Urothelium cell line (cell line): Measurements from ENCODE around the gene GLOD4.
"Not testable (repeated sequence)": the region's sequence is repeated elsewhere in the genome, so short reads cannot be mapped to it uniquely, and the experiment has no call there.

Experiments used
- DNase-seq: peaks from one replicate; pipeline ENCODE4 v3.0.0; 2011; ENCODE audit warnings: low spot score, mixed read lengths
- FAIRE-seq: peaks from 2 replicates; lab custom pipeline; 2011; peaks lifted over from hg19 to GRCh38; lab: Jason Lieb, UNC

GLOD4 gene

DNA sequence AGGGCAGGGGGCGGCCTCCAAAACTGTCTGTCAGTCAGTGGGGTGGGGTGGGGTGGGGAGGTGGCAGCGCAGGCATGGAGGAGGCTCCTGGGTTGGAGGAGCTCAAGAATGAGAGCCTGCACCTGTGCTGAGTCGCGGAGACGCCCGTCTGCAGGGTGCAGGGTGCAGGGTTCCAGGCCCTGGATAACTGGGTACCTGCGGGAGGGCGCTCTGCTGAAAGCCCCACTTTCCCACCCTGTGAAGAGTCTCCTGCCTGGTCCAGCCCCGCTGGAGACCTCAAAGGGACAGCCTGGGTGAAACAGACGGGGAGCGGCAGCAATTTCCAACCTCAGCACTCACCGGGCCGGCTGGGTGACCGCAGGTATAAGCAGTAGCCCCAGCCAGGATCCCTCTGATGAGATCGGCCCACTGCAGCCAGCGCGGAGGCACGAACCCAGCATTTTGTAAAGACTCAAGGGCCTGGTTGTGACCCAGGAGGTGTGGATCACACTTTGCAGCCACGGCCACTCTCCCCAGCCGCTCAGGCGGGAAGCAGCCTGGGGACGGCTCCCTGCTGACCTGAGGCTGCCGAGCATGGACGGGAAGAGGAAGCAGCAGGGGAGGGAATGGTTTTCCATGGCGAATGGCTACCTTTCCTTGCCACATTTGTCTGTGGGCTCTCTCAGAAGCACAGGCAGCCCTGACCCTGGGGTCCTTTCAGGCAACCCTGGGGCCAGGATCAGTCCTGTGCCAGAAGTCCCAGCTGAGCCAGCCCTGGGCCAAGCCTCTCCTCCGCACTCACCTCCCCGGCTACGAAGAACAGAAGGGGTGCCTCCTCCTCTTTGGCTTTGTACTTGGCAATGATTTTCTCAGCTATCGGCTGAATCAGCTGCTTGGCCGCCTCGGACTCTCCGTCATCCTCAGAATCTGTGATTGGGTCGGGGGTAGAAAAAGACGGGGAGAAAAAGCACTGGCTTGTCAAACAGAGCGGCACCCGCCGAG lies 21.1 kb upstream of the GLOD4 start:
- DNase-seq (no peak), FAIRE-seq (no peak)

DNA sequence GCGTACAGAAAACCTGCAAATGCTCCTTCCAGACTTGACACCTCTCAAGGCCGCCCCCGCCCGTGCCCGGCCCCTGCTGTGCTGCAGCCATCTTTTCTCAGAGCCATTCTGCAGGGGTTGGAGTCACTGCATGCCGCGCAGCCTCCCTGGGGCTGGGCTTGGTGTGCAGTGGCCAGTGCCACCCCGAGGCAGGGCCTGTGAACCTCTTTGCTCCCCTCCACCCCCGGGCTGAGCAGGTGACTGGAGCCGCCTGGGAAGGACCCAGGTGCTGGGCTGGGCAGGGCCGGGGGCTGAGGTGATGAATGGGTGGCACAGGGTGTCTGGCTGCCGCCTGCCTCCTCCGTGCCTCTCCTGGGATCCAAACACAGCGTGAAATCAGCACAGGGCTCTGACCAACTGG lies 20.4 kb upstream of the GLOD4 start:
- no peak for DNase-seq
- no peak for FAIRE-seq

DNA sequence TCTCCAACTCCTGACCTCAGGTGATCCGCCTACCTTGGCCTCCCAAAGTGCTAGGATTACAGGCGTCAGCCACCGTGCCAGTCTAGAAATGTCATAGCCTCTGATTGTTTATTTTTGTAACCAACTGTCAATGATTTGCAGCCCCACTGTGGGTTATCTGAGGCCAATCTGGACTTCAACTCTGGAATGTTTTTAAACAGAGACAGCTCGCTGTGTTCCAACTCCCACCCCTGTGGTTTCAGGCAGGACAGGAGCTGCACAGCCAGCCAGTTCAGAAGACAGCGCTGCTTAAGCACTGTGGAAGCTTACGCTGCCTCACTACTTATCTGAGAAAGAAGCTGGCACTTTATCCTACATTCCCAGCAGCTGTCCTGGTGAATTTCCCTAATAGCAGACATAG lies 19.6 kb upstream of the GLOD4 start:
- DNase-seq (no peak), FAIRE-seq (no peak)

DNA sequence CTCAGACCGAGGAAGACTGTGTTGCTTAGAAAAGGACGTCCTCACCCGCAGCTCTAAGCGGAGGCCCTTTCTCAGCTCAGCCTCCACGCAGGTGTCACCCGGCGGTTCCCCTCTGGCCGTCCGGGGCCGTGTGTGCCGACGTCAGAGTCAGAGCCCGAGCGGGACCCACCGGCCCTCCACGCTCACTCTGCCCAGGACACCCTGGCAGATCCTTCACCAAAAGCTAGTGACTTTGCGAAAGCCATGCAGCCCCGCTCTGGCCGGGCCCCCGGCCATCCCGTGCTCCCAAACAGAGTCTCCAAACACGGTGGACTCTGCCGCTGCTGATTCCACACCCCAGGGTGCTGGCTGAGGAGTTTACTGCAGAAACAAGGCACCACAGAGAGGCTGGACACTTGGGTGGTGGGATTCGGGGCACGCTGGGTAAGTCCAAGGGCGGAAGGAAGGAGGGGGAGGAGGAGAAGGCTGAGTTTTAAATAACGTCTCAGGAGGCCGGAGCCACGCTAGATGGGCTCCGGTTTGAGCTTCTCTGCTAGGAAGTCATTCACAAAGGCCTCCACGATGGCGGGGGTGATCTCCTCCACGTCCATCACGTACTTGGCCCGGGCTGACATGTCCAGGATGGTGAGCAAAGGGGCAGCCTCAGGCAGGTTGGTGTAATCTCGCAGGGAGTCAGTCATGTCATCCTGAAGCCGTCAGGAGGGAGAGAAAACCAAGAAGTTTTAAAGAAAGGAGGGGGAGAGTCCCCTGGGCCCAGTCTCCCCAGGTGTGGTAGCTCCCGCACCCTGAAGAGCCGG lies 18.6 kb upstream of the GLOD4 start:
- no peak for FAIRE-seq
- no peak for DNase-seq

DNA sequence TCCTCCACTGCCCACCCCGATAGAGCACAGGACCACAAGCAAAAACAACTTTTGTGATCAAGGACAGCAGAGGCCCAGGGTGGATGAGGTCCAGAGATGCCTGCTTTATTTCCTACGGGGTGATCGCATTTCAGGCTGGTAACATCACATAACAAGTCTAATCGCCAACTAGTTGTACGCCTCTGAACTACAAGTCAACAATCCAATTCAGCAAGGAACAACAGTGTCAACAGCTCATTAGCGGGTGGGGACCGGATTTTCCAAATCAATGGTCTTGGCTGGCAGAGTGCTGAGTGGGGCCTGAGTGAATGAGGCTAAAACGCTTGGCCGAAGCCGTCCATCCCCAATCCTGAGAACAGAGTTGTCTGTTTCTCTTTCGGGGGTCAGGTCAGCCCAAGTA lies 17.2 kb upstream of the GLOD4 start:
- FAIRE-seq: no peak

DNA sequence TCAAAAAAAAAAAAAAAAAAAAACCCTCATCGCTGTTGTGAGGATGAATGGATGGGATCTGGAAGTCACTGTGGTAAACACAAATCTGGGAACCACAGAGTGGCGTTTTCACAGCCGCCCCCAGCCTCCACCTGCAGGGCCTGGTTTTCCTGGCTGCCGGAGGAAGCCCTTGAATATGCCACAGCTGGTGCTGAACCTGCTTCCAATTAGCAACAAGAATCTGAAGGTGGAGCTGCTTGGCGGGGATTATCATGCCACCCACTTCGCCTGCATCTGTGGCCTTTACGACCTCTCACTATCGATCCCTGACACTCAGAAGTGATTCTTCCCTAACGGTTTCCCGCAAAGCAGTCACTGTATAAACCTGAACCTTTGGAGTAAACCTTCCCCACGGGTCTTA lies 16.2 kb upstream of the GLOD4 start:
- DNase-seq: no peak
- FAIRE-seq: no peak

More for the DNA sequence above, 17.2 kb upstream of the GLOD4 start:
- no peak for DNase-seq

DNA sequence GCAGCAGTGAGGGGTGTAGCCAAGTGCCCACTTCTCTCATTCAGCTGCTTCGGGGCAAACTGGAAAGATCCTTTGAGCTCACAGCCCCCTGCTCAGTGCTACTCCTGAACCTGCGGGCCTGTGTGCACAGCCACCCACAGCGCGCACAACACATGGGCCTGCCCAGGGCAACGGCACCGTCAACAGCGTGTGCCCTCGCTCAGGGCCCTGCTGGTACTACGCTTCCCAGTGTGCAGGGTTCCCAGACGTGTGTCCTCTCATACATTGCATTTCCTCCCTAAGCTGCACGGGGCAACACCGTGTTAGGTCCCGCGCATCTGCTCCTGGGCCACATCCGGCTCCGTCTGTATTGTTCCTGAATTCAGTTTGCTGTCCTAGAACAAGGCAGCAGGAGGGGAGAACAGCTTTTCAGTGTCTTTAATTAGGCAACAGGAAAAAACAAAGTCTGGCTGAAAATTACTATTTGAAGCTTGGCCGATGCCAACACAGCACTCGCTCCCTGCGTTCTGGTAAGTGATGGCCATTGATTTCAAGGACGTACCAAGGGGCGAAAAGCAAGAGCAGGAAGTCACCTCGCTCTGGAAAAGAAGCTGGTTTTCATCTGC lies 15.3 kb upstream of the GLOD4 start:
- DNase-seq (no peak), FAIRE-seq (no peak)

DNA sequence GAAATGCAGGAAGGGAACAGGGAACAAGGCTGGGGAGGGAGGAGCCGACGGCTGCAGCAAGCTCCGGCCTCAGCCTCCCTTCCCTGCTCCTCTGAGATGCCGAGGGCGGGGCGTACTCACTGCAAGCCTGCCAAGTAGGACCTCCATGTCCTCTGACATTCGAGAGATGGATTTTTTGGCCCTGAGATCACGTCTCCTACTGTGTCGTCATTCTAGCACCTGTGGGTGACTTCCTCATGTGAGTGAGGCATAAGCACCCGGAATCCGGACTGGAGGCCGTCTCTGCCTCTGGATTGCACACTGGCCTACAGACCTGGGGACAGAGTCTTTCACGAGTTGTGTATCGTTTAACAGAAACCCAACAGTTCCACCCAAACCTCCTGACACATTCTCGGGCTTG lies 14.5 kb upstream of the GLOD4 start:
- FAIRE-seq (no peak), DNase-seq (no peak)

DNA sequence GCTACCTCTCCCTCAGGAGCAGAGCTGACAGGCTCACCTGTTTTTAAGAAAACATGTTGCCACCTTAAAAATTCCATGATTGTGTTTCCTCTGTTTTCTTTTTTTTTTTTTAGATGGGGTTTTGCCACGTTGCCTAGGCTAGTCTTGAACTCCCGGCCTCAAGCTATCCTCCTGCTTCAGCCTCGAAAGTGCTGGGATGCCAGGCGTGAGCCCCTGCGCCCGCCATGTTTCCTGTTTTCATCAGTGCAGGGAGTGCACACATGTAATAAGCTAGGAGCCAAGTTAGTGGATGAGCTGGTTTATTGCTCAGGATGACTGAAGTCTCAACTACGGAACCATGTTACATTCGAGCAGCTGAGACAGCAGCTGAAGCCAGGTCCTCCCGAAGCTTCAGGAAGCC lies 13.6 kb upstream of the GLOD4 start:
- FAIRE-seq (no peak), DNase-seq (no peak)

DNA sequence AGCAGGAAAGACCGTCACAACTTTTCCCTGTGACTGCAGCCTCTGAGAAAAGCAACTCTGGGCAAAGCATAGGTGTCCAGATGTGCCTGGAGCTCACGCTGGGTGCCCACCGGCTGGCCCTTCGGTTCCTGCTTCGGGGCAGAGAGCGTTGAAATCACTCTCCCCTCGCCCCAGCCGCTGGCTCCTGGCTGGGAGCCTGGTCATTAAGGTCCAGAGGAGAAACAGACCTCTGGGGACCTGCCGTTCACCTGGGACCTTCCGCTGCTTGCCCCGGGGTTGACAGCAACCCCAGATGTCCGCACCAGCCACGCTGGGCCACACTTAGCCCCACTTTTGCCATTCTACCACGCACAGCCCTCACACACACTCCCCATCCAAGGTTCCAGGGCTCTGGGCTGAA lies 13.2 kb upstream of the GLOD4 start:
- DNase-seq (no peak), FAIRE-seq (no peak)

DNA sequence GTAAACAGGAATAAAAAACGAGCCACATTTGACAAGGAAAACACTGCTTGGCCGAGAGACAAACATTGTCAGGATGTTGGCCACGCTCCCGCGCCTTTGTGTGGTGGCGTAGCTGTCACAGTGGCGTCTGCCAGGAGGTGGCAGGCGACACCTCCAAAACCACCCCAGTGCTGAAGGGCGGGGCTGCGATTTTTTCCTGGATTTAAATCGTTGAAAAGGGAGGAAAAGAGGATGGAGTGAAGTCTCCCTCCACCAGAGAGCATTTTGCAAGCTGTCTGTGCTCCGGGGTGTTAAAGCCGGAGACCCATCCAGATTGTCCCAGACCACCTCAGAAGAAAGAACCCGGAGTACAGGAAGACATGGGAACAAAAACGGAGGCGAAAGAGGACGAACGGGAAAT lies 12.8 kb upstream of the GLOD4 start:
- DNase-seq (no peak), FAIRE-seq (no peak)

DNA sequence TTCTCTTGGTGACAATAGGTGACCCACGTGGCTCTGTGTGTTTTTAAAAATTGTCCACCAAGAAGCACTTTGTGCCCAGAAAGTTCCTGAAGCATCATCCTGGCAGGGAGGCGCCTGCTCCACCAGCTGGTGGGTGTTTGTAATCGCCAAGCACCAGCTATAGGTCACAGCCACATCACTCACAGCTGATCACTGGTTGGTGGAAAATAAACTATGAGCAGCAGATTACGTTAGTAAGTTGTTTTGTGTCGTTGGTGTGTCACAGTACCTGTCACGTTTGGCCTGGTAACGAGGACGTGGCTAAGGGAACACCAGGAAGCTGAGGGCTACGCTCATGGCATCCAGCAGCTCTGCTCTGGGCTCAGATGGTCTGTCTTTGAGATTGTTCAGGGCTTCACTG lies 10.2 kb upstream of the GLOD4 start:
- DNase-seq: no peak
- no peak for FAIRE-seq

DNA sequence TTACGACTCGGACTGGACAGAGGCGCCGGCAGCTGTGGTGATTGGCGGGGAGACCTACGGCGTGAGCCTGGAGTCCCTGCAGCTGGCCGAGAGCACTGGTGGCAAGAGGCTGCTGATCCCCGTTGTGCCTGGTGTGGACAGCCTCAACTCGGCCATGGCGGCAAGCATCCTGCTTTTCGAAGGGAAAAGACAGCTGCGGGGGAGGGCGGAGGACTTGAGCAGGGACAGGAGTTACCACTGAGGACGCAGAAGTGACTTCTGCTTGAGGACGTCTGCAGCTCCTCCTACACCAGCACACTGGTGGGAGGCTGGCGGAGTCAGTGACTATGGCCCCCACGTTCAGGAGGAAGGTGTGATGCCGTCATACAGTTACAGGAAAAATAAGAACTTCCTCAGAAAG lies 9.7 kb upstream of the GLOD4 start:
- no peak for FAIRE-seq
- no peak for DNase-seq

DNA sequence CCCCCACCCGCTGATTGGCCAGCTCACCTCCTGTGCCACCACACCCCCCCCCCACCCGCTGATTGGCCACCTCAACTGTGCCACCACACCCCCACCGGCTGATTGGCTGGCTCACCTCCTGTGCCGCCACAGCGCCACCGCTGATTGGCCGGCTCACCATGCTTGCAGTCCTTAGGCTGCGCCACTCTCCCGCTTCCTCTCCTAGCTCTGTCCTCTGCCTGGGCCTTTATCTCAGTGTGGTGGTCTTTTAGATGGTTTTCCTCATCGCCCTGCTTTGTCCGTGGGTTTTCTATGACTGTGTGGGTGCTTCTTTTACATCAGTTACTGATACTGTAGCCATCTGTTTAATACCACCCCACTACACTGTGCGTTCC lies 8.8 kb upstream of the GLOD4 start:
- DNase-seq, FAIRE-seq: not testable (repeated sequence)

DNA sequence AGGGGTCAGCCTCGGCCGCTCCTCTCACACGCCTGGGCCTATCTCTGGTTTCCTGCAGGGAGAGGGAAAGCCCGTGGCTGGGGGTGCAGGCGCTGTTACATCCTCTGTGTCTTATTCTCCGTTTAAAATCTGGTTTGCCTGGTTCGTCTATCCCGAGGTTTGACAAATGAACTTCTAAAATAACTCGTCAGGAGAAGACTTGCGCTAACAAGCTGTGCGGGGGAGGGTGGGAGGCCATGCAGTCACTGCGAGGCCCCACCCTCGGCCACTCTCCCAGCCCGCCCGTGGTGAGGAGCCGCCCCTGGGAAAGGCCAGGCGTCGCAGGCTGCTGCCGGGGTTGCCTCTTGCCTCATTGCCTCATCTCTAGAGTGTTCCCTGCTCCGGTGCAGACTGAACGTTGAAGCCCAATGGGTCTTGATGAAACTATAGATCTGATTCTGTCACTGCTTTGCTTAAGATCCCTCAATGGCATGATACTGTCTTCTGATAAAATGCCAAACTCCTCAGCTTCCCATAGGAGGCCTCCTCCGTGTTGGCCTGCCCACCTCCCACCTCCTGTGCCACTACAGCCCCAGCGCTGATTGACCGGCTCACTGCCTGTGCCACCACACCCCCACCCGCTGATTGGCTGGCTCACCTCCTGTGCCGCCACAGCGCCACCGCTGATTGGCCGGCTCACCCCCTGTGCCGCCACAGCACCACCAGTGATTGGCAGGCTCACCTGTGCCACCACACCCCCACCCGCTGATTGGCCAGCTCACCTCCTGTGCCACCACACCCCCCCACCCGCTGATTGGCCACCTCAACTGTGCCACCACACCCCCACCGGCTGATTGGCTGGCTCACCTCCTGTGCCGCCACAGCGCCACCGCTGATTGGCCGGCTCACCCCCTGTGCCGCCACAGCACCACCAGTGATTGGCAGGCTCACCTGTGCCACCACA lies 8.1 kb upstream of the GLOD4 start:
- DNase-seq, FAIRE-seq: not testable (repeated sequence)

DNA sequence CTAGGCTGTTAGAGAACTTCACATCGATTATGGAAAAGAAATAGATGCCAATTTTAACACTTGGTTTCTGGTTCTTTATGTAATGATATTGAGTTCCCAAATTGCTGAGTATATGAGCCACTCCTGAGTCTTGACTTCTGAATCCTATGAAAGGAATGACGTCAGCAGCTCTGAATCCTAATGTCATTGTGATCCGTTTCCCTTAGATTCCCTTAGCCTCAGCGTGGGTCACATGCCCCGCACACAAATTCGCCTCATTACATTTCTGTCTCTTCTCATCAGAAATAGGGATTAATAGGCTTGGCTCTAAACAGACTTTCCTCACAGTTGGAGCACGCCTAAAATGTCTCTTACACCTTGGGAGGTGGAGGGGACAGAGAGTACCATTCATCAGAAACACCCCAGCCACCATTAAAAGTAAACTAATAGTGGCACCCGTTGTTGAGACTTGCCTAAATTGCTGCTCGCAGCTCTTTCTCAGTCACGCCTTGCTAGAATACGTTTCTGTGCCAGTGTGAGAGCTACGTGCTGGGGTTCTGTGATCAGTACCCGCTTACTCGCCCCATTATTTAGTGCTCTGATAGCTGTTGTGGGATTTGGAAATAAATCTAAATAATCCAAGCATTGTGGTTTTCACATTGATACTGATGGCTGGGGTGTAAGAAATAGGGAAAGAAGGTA lies 7.2 kb upstream of the GLOD4 start:
- FAIRE-seq: no peak

DNA sequence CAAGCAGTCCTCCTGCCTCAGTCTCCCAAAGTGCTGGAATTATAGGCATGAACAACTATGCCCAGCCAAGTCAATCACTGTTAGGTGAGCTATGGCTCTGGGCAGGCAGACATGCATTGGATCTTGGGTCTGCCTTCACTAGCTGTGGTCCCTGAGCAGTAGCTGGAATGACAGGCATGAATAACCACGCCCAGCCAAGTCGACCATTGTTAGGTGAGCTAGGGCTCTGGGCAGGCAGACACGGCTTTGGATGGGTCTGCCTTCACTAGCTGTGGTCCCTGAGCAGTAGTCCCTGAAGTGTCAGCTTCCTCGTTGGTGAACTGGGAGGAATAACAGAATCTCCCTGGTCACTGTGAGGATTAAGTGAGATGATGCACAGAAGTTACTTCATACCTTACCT lies 6.5 kb upstream of the GLOD4 start:
- DNase-seq: no peak
- no peak for FAIRE-seq

More for the DNA sequence above, 7.2 kb upstream of the GLOD4 start:
- DNase-seq: no peak

DNA sequence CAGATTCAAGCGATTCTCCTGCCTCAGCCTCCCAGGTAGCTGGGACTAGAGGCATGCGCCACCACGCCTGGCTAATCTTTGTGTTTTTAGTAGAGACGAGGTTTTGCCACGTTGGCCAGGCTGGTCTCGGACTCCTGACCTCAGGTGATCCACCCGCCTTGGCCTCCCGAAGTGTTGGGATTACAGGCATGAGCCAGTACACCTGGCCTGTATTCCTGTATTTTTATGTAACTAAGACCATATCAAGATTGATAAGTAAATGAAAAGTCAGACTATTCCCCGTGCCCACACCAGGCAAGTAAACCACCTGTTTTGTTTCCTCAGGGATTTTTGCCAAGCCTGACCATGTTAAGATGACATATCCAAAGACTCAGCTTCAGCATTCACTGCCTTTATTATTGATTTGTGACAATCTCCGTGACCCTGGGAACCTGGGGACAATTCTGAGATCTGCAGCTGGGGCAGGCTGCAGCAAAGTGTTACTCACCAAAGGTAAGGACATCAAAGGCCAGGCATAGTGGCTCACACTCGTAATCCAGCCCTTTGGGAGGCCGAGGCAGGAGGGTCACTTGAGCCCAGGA lies 5.7 kb upstream of the GLOD4 start:
- DNase-seq: no peak
- no peak for FAIRE-seq

DNA sequence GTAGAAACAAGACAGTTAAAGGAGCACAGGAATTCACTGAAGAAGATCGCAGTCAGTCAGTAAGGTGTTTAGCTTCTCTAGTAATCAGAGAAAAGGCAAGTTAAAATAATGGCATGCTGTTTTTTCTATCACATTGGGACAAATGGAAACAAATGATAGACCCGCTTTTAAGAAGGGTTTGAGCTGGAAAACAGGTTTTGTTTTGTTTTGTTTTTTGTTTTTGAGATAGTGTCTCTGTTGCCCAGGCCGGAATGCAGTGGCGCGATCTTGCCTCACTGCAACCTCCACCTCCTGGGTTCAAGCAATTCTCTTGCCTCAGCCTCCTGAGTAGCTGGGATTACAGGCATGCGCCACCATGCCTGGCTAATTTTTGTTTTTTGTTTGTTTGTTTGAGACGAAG lies 3.8 kb upstream of the GLOD4 start:
- DNase-seq, FAIRE-seq: not testable (repeated sequence)
